HG03342 (cell line): ENCODE data around the gene RBPMS2.
A peak's percentile ranks its signal among the peaks of the same experiment; 100 is the strongest.
"Not testable (repeated sequence)": the region's sequence is repeated elsewhere in the genome, so short reads cannot be mapped to it uniquely, and the experiment has no call there.

ENCODE experiments used
- ATAC-seq: cut with Tn5 transposase; IDR thresholded peaks from one replicate; pipeline ENCODE4 v1.9.1; 2021; ENCODE audit warnings: mild to moderate bottlenecking, moderate library complexity; ENCODE audit not compliant: unreplicated experiment

The RBPMS2 gene

DNA sequence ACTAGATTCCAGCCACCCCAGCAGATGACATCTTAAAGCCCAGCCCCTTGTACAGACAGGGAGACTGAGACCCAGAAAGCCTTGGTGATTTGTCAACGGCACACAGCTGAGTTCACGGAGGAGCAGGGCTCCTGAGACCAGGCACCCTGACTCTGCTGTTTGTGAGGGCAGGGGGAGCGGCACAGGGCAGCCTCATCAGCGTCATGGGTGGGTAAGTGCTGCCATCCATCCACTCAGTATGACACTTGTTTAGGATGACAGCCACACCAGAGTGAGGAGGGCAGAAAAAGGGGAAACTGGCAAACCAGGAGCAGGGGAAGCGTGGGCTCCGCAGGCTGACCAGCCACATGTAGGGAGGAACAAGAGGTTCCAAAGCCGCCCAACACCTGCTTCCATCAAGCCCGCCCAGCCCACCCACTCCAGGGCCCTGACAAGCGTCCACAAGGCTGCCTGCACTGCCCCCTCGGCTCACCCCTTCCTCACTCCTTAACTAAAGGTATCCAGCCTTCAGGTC, 19.9 kb downstream of the RBPMS2 start:
- no peak for ATAC-seq

- peak; percentile 61 for ATAC-seq
Measured at GRCh38 chr15:64754663-64755426, 20.5 kb downstream of the RBPMS2 start.

- no peak for ATAC-seq
Measured at GRCh38 chr15:64753480-64754185, 21.8 kb downstream of the RBPMS2 start.

DNA sequence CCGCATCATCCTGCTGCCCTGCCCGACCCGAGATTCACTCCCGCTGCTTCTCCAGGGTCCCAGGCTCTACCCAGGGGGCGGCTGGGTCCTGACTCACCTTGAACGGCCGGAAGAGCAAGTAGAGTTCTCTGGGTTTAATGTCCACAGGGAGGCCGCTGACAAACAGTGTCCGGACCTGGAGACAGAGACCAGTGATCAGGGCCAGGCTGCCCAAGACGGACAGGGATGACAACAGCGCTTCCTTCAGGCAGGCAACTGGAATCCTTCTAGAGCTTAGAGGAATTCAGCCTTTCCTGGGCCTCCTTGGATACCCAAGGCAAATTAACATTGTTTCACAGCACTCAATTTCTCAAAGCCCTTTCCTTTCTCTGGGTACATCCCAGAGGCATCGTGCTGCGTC, 23.9 kb downstream of the RBPMS2 start:
- no peak for ATAC-seq

- ATAC-seq, result no peak
Measured at GRCh38 chr15:64749999-64750657, 25.3 kb downstream of the RBPMS2 start.

GRCh38 chr15:64749167-64749566, 26.2 kb downstream of the RBPMS2 start:
- ATAC-seq, result no peak

DNA sequence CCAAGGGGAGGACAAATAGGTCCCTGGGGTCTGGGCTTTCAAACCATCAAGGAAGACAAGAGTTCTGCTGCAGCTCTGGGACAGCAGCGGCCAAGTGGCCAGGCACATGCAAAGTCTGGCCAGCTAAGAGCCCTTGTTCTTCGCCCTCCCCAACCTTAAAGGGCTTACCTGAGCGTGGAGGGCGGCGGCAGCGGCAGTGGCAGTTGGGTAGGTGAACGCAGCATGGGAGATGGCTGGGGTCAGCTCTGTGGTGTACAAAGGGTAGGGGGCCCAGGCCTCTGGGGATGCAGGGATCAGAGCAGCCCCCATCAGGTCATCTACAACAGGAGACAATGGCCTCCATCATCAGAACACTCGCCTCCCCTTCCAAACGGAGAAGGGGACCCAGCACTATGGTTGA, 27.1 kb downstream of the RBPMS2 start:
- no peak for ATAC-seq

- ATAC-seq, result no peak
Measured at GRCh38 chr15:64747578-64747977, 27.8 kb downstream of the RBPMS2 start.

DNA sequence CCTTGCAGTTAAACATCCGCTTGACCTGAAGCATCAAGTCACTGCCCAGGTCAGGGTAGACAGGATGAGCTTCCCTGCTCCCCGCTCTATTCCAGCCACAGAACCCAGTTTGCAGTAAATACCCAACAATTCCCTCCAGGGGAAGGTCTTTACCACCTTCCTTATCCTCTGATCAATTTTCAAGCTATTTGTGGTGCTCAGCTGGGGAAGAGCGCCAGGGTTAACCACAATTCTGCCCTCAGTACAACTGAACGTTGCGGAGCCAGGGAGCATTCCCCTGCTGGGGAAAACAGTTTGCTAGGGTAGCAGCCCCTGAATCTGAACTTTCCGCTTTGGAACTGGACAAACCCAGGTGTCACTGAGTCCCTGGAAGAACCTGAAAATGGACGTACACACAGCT, 28.5 kb downstream of the RBPMS2 start:
- no peak for ATAC-seq

GRCh38 chr15:64746356-64746755, 29.0 kb downstream of the RBPMS2 start:
- no peak for ATAC-seq

DNA sequence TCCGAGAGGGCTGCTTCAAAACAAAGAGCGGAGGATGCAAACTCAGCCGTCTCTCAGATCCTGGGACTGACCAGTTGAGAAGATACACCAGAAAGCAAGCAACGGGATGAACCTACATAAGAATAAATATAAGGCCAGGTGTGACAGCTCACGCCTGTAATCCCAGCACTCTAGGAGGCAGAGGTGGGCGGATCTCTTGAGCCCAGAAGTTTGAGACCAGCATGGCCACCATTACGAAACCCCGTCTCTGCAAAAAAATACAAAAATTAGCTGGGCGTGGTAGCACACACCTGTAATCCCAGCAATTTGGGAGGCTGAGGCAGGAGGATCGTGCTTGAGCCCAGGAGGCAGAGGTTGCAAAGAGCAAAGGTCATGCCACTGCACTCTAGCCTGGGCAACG, 31.7 kb downstream of the RBPMS2 start:
- no peak for ATAC-seq

DNA sequence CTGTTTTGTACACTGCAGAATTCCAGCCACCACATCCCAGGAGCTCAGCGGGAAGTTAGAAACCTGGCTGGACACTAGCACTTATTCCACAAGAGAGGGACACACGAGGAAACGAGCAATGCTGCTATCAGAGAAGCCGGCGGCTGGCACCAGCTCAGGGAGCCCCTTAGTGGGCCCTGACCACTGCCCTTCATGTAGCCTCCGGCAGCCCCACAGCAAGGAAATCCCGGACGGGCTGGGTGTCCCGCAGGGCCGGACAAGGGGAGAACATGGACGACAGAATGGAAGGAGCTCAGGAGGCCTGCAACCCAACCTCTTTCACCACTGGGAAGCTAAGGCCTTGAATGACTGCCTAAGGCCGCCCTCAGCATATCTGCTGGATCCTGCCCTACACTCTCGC, 32.5 kb downstream of the RBPMS2 start:
- no peak for ATAC-seq

GRCh38 chr15:64742385-64742784, 33.0 kb downstream of the RBPMS2 start:
- ATAC-seq, result no peak

- ATAC-seq, result not testable (repeated sequence)
Measured at GRCh38 chr15:64741708-64742107, 33.7 kb downstream of the RBPMS2 start.

DNA sequence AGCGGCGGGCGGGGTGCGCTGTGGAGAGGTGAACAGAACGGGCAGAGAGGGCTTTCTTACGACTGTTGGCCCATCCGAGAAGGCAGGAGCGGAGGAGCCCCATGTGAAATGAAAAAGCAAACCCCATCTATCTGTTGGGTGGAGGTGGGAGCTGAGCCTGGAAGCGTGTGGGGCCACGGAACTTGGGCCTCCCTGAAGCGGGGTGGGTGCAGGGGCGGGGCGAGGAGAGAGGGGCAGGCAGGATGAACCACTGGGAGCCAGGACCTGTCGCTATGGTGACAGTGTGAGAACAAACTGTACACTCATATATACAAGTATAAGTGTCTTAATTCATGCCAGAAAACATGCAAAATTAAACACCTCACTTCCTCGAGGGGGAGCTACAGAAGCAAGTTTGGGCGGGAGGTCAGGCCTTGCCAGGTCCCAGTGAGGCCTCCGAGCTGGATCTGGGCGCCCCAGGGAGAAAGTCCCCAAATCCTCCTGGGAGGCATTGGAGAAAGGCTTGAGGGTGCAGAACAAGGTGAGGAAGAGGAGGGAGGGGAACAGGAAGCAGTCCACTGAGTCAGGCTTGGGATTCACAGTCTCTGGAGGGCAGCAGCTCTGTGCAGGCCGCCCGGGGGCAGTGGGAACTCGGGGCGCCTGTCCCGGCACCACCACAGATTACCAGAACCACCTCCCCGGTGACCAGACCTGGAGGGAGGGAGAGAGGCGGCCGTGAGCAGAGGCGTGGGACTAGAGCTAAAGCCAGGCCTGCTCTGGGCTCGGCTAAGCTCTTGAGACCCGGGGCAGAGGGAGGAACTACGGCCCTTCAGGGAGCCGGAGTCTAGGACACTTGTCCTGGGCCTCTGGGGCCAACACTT, 34.8 kb downstream of the RBPMS2 start:
- ATAC-seq, result no peak

DNA sequence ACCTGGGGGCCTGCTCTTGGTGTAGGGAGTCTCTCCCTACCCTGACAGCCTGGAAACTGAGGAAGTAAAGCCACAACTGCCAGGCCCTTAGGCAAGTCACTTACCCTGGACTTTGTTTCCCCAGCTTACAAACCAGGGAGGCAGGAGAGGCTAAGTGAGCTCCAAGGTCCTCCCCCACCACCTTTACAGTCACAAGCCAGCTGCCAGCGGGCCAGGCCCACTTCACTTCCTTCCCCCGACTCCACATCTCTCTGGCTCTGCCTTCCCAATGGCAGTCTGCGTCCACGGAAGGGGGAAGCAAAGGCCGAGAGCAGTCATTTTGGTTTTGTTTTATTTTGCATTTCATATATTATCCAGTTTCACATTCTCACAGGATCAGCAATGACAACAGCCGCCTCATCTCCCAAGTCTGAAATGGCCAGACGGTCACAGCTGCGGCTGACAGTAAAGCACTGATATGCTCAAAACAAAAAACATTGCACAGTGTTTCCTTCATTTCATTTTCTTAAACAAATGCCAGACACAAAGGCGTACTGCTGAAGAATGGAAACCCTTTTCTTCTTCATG, 35.7 kb downstream of the RBPMS2 start:
- ATAC-seq, result no peak

- no peak for ATAC-seq
Measured at GRCh38 chr15:64739156-64739555, 36.2 kb downstream of the RBPMS2 start.

DNA sequence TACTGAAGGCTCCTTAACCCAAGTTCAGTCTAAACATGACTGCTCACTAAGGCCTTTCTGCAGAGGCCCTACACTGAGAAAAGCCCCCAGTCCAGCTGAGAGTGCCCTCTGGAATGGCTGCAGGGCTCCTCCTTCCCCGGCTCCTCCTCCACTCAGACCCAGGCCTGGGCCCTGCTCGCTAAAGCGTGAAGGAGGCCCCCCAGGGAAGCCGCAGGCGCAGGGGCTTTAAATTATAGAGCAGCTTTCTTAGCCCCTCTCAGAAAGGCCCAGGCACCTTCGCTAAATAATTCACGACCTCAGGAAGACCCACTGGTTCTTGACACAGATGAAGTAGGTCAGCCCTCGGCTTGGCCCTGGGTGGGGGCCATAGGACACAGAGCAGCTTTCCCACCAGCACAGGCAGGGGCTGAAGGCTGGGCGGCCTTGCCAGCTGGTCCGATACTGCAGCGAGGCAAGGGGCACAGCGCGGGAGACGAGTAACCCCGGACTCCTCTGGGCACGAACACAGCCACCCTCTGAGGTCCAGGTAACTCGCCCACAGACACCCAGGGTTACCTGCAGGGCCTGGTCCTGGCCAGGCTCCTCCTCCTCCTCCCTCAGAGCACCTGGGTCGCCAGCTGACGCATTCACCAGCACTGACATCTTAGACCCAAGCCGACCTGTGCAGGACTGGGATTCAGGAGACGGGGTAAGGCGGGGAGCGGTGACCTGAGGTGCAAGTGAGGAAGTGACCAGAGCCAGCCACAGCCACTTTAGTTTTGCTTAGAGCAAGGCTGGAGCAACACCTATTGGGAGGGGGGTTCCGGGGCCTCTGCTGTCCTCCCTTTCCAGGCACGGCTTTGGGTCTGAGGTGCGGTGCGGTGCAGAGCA, 36.9 kb downstream of the RBPMS2 start:
- ATAC-seq, result no peak

DNA sequence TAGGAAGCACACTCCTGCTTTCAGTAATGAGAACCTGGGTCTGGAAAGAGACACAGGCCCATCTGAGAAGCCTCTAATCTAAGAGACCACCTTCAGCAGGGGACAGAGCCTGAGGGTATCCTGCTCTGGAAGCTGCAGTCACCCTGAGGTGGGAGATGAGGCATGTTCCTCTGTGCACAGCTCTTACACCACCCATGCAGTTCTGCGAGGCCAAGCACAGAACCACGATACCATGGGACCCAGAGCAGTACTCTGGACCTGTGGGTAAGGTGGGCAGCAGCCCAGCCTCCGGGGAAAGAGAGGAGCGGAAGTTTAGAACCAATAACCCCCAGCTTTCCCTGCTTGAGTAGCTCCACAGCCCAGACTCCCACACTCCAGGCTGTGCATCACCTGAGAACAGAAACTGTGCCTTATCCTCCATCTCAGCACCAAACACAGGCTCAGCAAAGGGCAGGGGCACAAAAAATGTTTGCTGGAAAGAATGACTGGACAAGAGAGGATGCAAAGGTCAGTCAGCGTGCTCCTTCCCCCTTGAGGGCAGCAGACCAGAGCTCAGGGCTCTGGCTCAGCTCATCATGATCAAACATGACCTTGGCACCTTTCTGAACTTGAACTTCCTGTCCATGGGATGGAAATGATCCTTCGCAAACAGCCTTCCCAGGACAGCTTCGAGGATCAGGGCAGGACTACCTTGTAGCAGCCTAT, 43.1 kb downstream of the RBPMS2 start:
- no peak for ATAC-seq
